Muscle layer of duodenum (tissue), 2 donors: ENCODE data around the gene TP63.
"Not testable (repeated sequence)": the region's sequence is repeated elsewhere in the genome, so short reads cannot be mapped to it uniquely, and the experiment has no call there.

Source experiments
- H3K27ac ChIP-seq: one replicate; pipeline ENCODE4 v1.7.0; 2013; ENCODE audit warnings: mild to moderate bottlenecking, low read length
- H3K27me3 ChIP-seq: one replicate; pipeline ENCODE4 v1.7.0; 2013; ENCODE audit warnings: low read depth, mild to moderate bottlenecking, control low read depth, low read length
- H3K36me3 ChIP-seq, 2 donors: one replicate each; pipeline ENCODE4 v1.7.0; 2013; ENCODE audit warnings: low read length in 2 of 2, control low read depth in 1 of 2, mild to moderate bottlenecking in 1 of 2; ENCODE audit not compliant: insufficient read depth in 2 of 2, control insufficient read depth in 1 of 2
- H3K4me1 ChIP-seq, 2 donors: one replicate each; pipeline ENCODE4 v1.7.0; 2013; ENCODE audit warnings: low read length in 2 of 2, mild to moderate bottlenecking in 2 of 2, control low read depth in 1 of 2, moderate library complexity in 1 of 2; ENCODE audit not compliant: insufficient read depth in 2 of 2, control insufficient read depth in 1 of 2
- H3K4me3 ChIP-seq, 2 donors: one replicate each; pipeline ENCODE4 v1.7.0; 2013; ENCODE audit warnings: low read length in 2 of 2, low read depth in 1 of 2, mild to moderate bottlenecking in 1 of 2
- H3K9me3 ChIP-seq, 2 donors: one replicate each; pipeline ENCODE4 v1.7.0; 2013; ENCODE audit warnings: low read length in 2 of 2, control low read depth in 1 of 2, mild to moderate bottlenecking in 1 of 2; ENCODE audit not compliant: control insufficient read depth in 1 of 2
- donor health status: healthy.

TP63 gene

GRCh38 chr3:189728915-189729314, 97.7 kb downstream of the TP63 start:
- Histone ChIP-seq H3K4me3 (no peak overlapping the region), H3K36me3 (no peaks in the 10 kb centered on the region), H3K9me3 (no peaks in the 10 kb centered on the region), H3K4me1 (no peaks in the 10 kb centered on the region), H3K27me3 (no peaks in the 10 kb centered on the region), H3K27ac (no peak overlapping the region)

GRCh38 chr3:189734061-189734460, 102.9 kb downstream of the TP63 start:
- Histone ChIP-seq H3K27me3 (no peaks in the 10 kb centered on the region), H3K27ac (no peak overlapping the region), H3K9me3 (no peaks in the 10 kb centered on the region), H3K4me3 (no peak overlapping the region), H3K4me1 (no peaks in the 10 kb centered on the region), H3K36me3 (no peaks in the 10 kb centered on the region)

- H3K9me3 ChIP-seq, result no peaks in the 10 kb centered on the region
- no peak overlapping the region for H3K27ac ChIP-seq
- no peaks in the 10 kb centered on the region for H3K36me3 ChIP-seq
- no peak overlapping the region for H3K4me3 ChIP-seq
- no peaks in the 10 kb centered on the region for H3K4me1 ChIP-seq
- no peaks in the 10 kb centered on the region for H3K27me3 ChIP-seq
Observed at GRCh38 chr3:189735913-189736312, 104.7 kb downstream of the TP63 start.

- no peaks in the 10 kb centered on the region for H3K27me3 ChIP-seq
- H3K4me3 ChIP-seq, result no peak overlapping the region
- no peaks in the 10 kb centered on the region for H3K9me3 ChIP-seq
Observed at GRCh38 chr3:189737071-189737470, 105.9 kb downstream of the TP63 start.

GRCh38 chr3:189737619-189738018, 106.4 kb downstream of the TP63 start:
- H3K4me3 ChIP-seq, result no peak overlapping the region
- H3K27me3 ChIP-seq, result no peaks in the 10 kb centered on the region
- no peak overlapping the region for H3K27ac ChIP-seq
- no peaks in the 10 kb centered on the region for H3K36me3 ChIP-seq
- H3K9me3 ChIP-seq, result no peaks in the 10 kb centered on the region
- H3K4me1 ChIP-seq, result no peaks in the 10 kb centered on the region

More at GRCh38 chr3:189737071-189737470, 105.9 kb downstream of the TP63 start:
- no peak overlapping the region for H3K27ac ChIP-seq
- H3K4me1 ChIP-seq, result no peaks in the 10 kb centered on the region
- no peaks in the 10 kb centered on the region for H3K36me3 ChIP-seq

GRCh38 chr3:189739378-189739777, 108.2 kb downstream of the TP63 start:
- Histone ChIP-seq H3K4me1 (no peaks in the 10 kb centered on the region), H3K27ac (no peak overlapping the region), H3K4me3 (no peak overlapping the region), H3K27me3 (no peaks in the 10 kb centered on the region), H3K36me3 (no peaks in the 10 kb centered on the region), H3K9me3 (peaks cover 0 to 4% of the 10 kb centered on the region in 2 donors)

- Histone ChIP-seq H3K36me3 (no peaks in the 10 kb centered on the region), H3K4me1 (no peaks in the 10 kb centered on the region), H3K4me3 (no peak overlapping the region), H3K27me3 (no peaks in the 10 kb centered on the region), H3K9me3 (peaks cover 0 to 10% of the 10 kb centered on the region in 2 donors), H3K27ac (no peak overlapping the region)
Observed at GRCh38 chr3:189740156-189740555, 109.0 kb downstream of the TP63 start.

GRCh38 chr3:189744235-189744634, 113.0 kb downstream of the TP63 start:
- H3K36me3 ChIP-seq, result no peaks in the 10 kb centered on the region
- H3K4me3 ChIP-seq, result no peak overlapping the region
- H3K27ac ChIP-seq, result no peak overlapping the region
- peaks cover 0 to 12% of the 10 kb centered on the region in 2 donors for H3K9me3 ChIP-seq
- H3K27me3 ChIP-seq, result no peaks in the 10 kb centered on the region
- H3K4me1 ChIP-seq, result no peaks in the 10 kb centered on the region

GRCh38 chr3:189745622-189746021, 114.4 kb downstream of the TP63 start:
- Histone ChIP-seq H3K36me3 (no peaks in the 10 kb centered on the region), H3K4me1 (no peaks in the 10 kb centered on the region), H3K27ac (no peak overlapping the region), H3K9me3 (peaks cover 0 to 12% of the 10 kb centered on the region in 2 donors), H3K4me3 (no peak overlapping the region), H3K27me3 (no peaks in the 10 kb centered on the region)

GRCh38 chr3:189748046-189748445, 116.9 kb downstream of the TP63 start:
- no peaks in the 10 kb centered on the region for H3K36me3 ChIP-seq
- H3K27me3 ChIP-seq, result no peaks in the 10 kb centered on the region
- H3K27ac ChIP-seq, result no peak overlapping the region
- no peaks in the 10 kb centered on the region for H3K4me1 ChIP-seq
- H3K9me3 ChIP-seq, result peaks cover 0 to 12% of the 10 kb centered on the region in 2 donors
- no peak overlapping the region for H3K4me3 ChIP-seq

GRCh38 chr3:189750972-189751371, 119.8 kb downstream of the TP63 start:
- H3K4me3 ChIP-seq, H3K4me1 ChIP-seq, H3K9me3 ChIP-seq, H3K27ac ChIP-seq, H3K27me3 ChIP-seq, H3K36me3 ChIP-seq: not testable (repeated sequence)

GRCh38 chr3:189754356-189754755, 123.2 kb downstream of the TP63 start:
- H3K9me3 ChIP-seq, result no peaks in the 10 kb centered on the region
- H3K4me3 ChIP-seq, result no peak overlapping the region
- no peaks in the 10 kb centered on the region for H3K4me1 ChIP-seq
- no peaks in the 10 kb centered on the region for H3K36me3 ChIP-seq
- no peaks in the 10 kb centered on the region for H3K27me3 ChIP-seq
- no peak overlapping the region for H3K27ac ChIP-seq
